HG03432 (cell line): ENCODE results near the gene MYT1.

Source experiments
- ATAC-seq: cut with Tn5 transposase; IDR thresholded peaks from one replicate; pipeline ENCODE4 v1.9.1; 2021; ENCODE audit warnings: mild to moderate bottlenecking, moderate library complexity; ENCODE audit not compliant: unreplicated experiment

MYT1 gene

GRCh38 chr20:64153861-64154589 is 10.2 kb upstream of the MYT1 start:
- ATAC-seq, result no peak

- no peak for ATAC-seq
Measured at GRCh38 chr20:64154590-64155257, 9.5 kb upstream of the MYT1 start.

DNA sequence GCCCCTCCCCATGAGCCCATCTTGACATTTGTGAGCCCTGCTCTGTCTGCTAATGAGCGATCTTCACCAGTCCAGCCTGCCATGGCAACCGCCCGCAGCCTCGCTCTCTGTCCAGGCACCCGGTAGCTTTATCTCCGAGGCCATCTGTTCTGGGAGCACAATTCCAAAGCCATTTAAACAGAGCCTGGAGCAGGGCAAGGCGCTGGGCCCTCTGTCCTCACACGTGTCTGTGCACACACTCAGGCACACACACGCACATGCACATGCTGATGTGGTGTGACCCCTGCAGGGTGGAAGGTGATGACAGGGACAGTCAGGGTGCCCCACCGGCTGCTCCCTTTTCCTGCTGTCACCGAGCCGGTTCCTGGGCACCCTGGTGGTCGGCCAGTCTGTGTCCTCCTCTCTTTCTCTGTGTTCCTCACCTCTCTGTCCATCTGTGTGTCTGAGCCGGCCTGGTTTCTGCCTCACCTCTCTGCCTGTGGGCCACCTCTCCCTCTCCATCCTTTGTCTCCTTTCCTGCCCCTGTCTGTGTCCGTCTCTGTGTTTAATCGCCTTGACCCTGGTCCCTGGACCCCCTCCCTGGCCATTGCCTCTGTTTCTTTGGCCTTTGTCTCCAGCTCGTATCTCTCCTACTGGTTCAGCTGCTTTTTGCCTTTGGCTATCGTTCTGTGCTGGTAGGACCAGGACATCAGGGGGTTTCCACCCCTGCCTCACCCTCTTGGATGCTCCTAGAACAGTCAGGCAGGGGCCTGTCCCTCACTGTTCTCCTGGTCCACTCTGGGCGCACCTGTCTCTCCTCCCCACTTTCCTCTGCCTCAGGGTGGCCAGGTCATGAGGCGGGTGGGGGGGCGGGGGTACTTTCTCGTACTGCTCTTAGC is 8.8 kb upstream of the MYT1 start:
- no peak for ATAC-seq

- ATAC-seq, result no peak
Measured at GRCh38 chr20:64156136-64156885, 7.9 kb upstream of the MYT1 start.

DNA sequence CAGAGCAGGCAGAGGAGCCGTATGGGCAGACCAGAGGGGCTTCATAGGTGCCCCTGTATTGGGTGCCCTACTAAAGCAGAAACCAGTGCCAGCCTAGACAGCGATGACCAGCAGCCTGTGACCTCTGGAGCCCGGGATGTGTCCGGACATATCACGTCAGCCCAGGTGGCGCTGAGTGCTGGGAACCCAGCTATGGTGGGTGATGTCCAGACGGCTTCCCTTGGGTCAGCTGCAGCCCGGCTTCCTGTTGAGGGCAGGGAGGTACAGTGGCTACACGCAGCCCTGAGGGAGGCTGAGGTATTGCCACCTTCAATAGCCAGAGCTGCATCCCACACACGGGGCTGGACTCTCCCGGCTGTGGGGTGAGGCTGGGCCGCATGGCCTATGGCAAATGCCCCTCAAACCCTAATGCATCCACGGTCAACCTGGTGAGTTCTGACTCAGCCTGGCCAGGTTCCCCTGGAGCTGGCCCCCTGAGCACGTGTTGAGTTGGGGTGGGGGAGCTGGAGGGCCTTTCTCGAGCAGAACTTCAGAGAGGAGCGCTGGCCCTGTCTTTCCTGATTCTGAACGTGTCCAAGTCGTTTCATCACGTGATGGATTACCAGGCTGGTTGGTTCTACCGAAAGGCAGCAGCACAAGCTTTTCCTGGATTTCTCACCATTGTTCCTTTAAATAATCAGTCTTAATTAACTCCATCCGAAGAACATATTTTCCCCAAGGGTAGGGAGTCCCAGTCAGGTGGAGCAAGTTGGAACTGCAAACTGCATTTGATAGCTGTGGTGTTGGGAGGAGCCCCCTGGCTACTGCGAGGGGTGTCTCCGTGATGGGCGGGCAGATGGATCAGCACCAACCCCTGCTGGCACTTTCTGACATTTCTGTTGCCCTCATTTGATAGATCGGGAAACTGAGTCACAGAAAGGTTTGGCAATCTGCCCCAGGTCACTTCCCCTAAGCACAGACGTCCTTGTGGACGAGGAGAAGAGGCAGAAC is 7.1 kb upstream of the MYT1 start:
- no peak for ATAC-seq

DNA sequence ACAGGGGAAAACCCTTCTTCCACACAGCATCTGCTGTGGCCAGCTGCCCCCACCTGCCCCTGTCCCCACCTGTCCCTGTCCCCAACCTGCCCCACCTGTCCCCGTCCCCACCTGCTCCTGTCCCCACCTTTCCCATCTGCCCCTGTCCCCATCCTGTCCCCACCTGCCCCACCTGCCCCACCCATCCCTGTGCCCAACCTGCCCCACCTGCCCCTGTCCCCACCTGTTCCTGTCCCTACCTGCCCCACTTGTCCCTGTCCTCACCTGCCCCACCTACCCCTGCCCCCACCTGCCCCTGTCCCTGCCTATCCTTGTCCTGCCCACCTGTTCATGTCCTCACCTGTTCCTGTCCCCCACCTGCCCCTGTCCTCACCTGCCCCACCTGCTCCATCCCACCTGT is 6.4 kb upstream of the MYT1 start:
- ATAC-seq, result no peak

DNA sequence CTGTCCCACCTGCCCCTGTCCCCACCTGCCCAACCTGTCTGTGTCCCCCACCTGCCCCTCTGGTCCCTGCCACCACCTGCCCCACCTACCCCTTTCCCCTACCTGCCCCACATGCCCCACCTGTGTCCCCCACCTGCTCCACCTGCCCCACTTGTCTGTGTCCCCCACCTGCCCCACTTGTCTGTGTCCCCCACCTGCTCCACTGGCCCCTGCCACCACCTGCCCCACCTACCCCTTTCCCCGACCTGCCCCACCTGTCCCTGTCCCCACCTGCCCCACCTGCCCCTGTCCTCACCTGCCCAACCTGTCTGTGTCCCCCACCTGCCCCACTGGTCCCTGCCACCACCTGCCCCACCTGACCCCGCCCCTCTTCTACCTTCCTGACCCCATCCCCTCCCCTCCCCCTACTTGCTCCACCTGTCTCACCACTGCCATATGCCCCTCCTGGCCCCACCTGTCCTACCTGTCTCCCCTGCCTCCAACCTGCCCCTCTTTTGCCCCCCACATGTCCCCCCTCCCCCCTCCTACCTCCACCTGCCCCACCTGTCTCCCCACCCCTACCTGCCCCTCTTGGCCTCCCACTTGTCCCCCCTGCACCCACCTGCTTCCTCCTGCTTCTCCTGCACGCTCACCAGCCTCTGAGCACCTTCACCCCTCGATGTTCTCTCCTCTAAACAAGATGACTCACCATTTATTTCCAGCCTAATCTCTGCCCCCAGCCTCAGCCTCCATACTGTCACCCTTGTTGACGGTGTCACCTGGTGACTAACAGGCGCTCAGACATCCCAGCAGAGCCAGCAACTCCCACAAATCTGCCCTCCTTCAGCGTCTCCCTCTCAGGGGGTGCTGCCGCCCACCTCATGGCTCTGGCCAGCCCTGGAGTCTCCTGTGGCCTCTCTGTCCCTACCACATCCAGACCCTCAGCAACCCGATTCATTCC is 5.6 kb upstream of the MYT1 start:
- ATAC-seq, result no peak

DNA sequence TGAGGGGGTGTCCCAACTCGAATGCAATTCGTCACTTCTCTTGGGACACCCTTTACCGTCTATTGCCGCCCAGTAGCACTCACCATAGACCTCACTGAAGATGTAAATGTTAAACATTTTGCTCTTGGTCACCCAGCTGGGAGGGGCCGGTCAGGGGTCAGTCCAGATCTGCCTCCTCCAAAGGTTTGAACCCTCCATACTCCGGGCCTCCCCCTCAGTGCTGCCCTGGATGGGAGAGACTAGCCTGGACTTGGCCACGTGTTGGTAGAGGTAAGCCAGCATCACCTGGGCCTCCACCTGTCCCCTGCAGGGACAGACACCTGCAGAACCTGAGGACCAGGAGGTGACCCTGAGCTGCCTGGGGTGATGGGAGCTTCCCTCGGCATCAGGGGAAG is 5.0 kb upstream of the MYT1 start:
- ATAC-seq, result no peak

GRCh38 chr20:64159711-64160110 is 4.5 kb upstream of the MYT1 start:
- no peak for ATAC-seq

DNA sequence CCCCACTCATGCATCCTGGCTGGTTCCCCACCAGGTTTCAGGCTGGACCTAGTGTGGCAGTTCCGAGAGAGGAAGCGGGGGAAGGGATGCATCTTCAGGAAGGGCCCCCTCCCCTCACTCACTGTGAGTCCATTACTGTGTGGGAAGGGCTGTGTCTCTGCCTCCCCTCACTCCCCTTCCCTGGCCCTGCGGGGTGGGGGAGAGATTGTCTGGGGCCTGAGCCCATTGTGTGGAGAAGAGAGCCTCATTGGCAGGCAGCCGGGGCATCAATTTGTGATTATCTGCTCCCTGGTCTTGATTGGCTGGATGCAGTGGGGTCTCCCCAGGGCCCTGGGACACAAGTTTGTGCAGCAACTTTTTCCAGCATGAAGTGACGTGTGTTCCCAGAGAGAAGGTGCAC is 4.1 kb upstream of the MYT1 start:
- no peak for ATAC-seq

DNA sequence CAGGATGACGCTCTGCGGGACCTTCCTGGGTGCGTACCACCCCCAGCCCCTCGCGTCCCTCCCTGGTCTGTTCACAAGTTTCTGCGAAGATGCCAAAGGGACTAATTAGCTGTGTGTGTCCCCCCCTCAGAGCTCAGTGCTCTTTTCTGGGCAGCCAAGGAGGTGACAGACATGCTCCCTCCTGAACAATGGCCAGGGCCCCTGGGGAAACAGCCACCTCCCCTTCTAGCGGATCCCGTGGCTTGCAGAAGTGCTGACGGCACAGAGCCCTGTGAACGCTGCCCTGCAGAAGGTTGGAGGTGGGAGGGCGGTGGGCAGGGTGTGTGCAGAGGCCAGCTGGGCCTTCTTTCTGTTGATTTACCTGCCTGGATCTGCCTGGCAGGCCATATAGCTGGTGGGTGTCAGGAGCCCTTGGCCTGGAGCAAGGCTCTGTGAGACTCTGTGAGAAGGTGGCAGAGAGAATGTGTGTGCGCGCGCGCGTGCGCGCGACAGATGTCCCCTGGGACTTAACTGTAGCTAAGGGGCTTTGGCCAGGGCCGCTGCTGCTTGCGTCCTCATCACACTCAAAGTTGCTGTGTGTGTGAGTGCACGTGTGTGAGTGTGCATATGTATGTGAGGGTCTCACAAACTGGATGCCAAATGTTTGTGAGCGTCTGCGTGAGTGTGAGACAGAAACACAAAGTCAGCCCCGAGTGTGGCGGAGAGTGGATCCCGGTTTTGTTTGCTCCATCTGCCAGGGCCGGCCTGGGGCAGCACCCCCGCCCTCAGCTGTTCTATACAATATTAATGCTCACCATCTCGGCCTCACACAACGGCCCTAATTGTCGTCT is 3.5 kb upstream of the MYT1 start:
- no peak for ATAC-seq

DNA sequence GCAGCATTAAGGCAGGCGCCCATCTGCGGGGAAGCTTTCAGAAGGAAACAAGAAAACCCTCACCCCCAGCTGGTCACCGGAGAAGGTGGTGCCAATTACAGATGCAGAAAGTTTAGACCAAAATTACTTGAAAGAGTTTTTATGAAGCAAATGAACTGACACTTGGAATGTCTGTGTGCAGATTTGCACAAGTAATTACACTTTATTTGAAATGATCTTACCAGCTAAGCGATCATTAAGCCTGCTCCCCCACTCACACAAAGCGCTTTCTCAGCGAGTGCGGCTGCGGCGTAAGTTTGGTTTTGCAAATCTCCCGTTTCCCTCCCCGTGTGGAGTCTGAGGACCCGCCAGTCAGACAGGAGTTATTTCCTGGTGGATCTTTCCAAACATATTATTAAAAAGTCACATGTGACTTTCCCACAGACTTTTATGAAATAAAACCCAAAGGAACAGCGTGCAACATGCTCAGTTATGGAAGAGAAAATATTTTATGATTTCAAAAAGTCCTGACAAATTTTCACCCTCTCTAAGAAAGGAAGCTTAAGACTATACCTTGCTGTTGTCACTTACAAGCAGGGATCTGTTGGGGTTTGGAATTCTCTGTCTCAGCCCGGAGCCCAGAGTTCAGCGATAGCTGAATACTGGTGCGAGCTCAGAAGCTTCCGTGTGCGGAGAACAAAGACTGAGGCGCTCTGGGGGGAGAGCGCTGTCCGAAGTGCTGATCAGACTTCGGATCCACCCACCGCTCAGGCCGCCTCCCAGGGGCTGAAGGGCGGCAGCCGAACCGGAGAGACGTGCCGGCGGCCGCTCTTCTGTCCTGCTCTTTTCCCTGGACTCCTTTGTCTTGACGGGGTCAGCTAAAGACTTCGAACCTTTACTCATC is 2.7 kb upstream of the MYT1 start:
- no peak for ATAC-seq

DNA sequence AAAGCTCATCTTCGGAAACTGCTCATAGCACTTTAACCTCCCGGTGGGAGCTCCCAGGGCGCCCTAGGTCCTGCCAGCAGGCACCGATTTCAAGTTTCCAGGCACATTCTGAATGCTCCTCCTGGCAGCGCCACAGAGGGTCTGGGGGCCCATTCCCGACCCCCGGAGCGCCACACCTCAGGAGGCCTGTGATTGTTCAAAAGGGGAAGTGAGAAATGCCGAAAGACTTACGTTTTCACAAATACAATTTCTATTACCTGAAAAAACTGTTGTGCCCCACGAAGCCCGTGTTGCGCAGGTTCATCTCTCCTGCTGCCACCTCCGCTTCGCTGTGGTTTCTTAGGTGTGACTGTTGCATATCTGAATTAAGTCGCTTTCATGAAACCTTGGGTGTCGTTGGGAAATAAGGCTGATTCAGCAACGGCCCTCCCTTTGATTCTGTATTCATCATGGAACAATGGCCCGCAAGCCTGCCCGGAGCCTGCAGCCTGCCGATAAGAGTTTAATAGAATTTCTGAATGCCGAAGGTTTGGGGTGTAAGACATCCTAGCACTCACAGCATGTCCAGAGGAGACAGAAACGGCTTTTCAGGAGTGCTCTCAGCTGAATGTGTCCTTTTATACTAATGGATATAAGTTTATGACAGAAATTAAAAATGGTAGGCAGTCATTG is 1.9 kb upstream of the MYT1 start:
- no peak for ATAC-seq

GRCh38 chr20:64163776-64164122 is 503 bp upstream of the MYT1 start:
- no peak for ATAC-seq

- ATAC-seq, result no peak
Measured at GRCh38 chr20:64165866-64166600, 1.8 kb downstream of the MYT1 start.
